MCF 10A (cell line): Measurements from ENCODE around the gene SLIT3. TPM values are rescaled to one million over a fixed set of nuclear protein-coding genes. Genes with fewer than 3 reads are reported as not detected.

Experiments used
- BruUV-seq: library from RNA; stranded (reverse); fragments of 400-500 nt; replicated peaks from 2 replicates; lab custom pipeline; 2021; lab: Mats Ljungman, UMichigan
- CTCF ChIA-PET: fragments of 300-600 bp; sonication (Branson Sonifier 250); formaldehyde crosslinking; extraction: SDS; loops from one replicate; lab custom pipeline; 2021; ENCODE audit warnings: antibody characterized with exemption, inconsistent platforms; lab: Yijun Ruan, JAX
- POLR2A ChIA-PET: fragments of 300-600, 350-650 bp; sonication (Branson Sonifier 250); formaldehyde crosslinking; extraction: SDS; loops from one replicate; lab custom pipeline; 2020; ENCODE audit warnings: antibody characterized with exemption, inconsistent platforms; lab: Yijun Ruan, JAX
- DNase-seq: peaks from one replicate; pipeline ENCODE4 v3.0.0-alpha.2; 2018; ENCODE audit not compliant: unreplicated experiment
- H3K27ac Mint-ChIP-seq: one replicate; pipeline ENCODE4 v1.8.0; 2022; ENCODE audit warnings: mild to moderate bottlenecking, low read depth, mixed read lengths; ENCODE audit not compliant: unreplicated experiment
- H3K27me3 Mint-ChIP-seq: one replicate; pipeline ENCODE4 v1.8.0; 2022; ENCODE audit warnings: mixed read lengths; ENCODE audit not compliant: insufficient read depth, unreplicated experiment
- H3K36me3 Mint-ChIP-seq: one replicate; pipeline ENCODE4 v1.8.0; 2022; ENCODE audit warnings: mild to moderate bottlenecking, moderate library complexity, mixed read lengths; ENCODE audit not compliant: insufficient read depth, unreplicated experiment
- H3K4me1 Mint-ChIP-seq: one replicate; pipeline ENCODE4 v1.8.0; 2022; ENCODE audit warnings: mixed read lengths; ENCODE audit not compliant: insufficient read depth, unreplicated experiment
- H3K4me3 Mint-ChIP-seq: one replicate; pipeline ENCODE4 v1.8.0; 2022; ENCODE audit warnings: mild to moderate bottlenecking, moderate library complexity, mixed read lengths; ENCODE audit not compliant: unreplicated experiment
- H3K9me3 Mint-ChIP-seq: one replicate; pipeline ENCODE4 v1.8.0; 2022; ENCODE audit warnings: mixed read lengths; ENCODE audit not compliant: unreplicated experiment
- CTCF ChIP-seq: fragments of 200-600 bp; IDR thresholded peaks from one replicate; pipeline ENCODE4 v1.8.0; 2022; ENCODE audit warnings: antibody characterized with exemption, mild to moderate bottlenecking; ENCODE audit not compliant: unreplicated experiment
- intact Hi-C: fragments of 100-400 bp; cut with micrococcal nuclease; formaldehyde crosslinking; loops from 2 replicates; pipeline ENCODE4 v1.14.1; 2022
- total RNA-seq: library from RNA; stranded (reverse); gene quantifications from 2 replicates; pipeline ENCODE4 v1.2.3, GENCODE V29; 2022

Gene SLIT3
- total RNA-seq, 1 experiment from 2014 or later: 0.89 TPM

GRCh38 chr5:169029037-169029436, 271.9 kb downstream of the SLIT3 start:
- Mint-ChIP-seq H3K27me3 (no peaks in the 10 kb centered on the region), H3K9me3 (peaks cover 8% of the 10 kb centered on the region), H3K27ac (no peak overlapping the region), H3K4me3 (no peak overlapping the region), H3K36me3 (no peaks in the 10 kb centered on the region), H3K4me1 (no peaks in the 10 kb centered on the region)
- intact Hi-C loops: no loop called here
- ChIA-PET POLR2A (no interaction called here), CTCF (interaction anchor here (1.0 to 1.8 kb wide), 2 partner anchors 19 to 42 kb away, joined by 4 to 9 read pairs; no protein-coding TSS in a partner anchor)
- no peak for TF ChIP-seq CTCF
- no TSS peak for BruUV-seq
- DNase-seq: no peak

DNA sequence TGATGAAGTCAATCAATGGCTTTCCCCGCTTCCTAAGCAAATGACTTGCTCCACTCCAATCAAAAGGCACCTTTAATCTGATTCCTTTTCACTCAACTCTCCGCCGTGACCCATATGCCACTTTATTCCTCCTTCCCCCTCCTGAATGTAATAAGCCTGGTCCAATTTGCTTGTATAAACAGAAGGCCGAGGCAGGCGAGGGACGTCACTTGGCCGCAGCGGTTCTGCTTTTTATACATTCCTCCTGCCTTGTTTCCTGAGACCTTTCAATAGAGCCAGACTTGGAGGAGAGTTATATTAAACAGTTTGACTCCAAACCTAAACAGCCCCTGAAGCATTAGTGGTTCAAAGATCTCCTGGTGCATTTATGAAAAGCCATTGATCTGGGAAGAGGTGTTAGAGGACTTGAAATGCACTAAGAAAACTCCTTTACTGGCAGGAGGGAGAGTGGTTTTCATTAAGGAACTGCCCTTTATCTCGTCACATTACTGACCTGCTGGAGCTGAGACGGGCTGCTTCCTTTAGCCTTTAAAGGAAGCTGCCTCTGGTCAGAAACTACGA, 273.4 kb downstream of the SLIT3 start:
- H3K27me3 Mint-ChIP-seq: no peaks in the 10 kb centered on the region
- no peaks in the 10 kb centered on the region for H3K36me3 Mint-ChIP-seq
- H3K27ac Mint-ChIP-seq: no peak overlapping the region
- H3K9me3 Mint-ChIP-seq: peaks cover under 1% of the 10 kb centered on the region
- intact Hi-C loops: no loop called here
- H3K4me3 Mint-ChIP-seq: no peak overlapping the region
- H3K4me1 Mint-ChIP-seq: no peaks in the 10 kb centered on the region
- no peak for TF ChIP-seq CTCF
- POLR2A ChIA-PET: no interaction called here
- CTCF ChIA-PET: interaction anchor here (1.8 kb wide), 1 partner anchor 40 kb away, joined by 9 read pairs; no protein-coding TSS in a partner anchor
- BruUV-seq: no TSS peak
- no peak for DNase-seq

DNA sequence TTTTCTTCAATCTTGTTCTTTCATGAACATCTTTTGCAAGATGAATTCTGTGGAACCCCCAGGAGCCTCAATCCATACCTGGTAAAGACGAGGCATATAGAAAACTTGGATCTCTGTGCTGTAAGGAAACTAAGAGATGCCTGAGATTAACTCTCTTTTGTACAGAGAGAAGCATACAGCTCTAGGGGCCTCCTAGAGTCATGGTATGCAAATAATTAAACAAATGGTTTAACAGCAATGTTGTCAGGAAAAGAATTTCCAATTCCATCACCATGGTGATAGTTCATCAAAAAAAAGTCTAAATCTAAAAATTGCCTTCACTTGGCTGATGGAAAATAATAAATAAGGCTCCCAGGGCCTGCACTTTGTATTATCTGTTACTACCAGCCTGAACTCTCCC, 275.4 kb downstream of the SLIT3 start:
- H3K27ac Mint-ChIP-seq: no peak overlapping the region
- no peak for TF ChIP-seq CTCF
- H3K4me3 Mint-ChIP-seq: no peak overlapping the region
- H3K9me3 Mint-ChIP-seq: peaks cover 4% of the 10 kb centered on the region
- no TSS peak for BruUV-seq
- POLR2A ChIA-PET: no interaction called here
- no peaks in the 10 kb centered on the region for H3K36me3 Mint-ChIP-seq
- intact Hi-C loops: no loop called here
- no peaks in the 10 kb centered on the region for H3K27me3 Mint-ChIP-seq
- DNase-seq: no peak
- CTCF ChIA-PET: interaction anchor here (0.5 to 0.6 kb wide), 2 partner anchors 38 to 94 kb away, joined by 3 read pairs; no protein-coding TSS in a partner anchor
- no peaks in the 10 kb centered on the region for H3K4me1 Mint-ChIP-seq

DNA sequence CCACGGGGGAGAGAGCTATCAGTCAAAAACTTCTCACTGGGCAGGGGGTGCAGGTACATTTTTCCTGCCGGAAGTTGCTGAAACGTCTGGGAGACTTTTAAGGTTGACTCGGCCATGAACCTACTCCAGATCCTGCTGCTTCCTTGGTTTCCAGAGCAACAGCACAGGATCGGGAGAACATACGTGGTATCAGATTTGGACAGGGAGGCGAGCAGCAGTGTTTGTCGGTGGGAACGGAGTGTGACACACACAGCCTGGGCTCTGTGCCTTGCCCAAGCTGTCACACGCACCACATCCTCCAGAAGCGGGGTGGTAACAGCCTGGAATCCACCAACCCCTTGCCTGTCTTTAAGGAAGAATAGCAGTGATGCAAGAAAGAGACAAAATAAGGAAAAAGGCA, 276.5 kb downstream of the SLIT3 start:
- intact Hi-C loops: no loop called here

More for the DNA sequence above, 276.5 kb downstream of the SLIT3 start:
- no peak for TF ChIP-seq CTCF
- Mint-ChIP-seq H3K4me1 (no peaks in the 10 kb centered on the region), H3K27ac (no peak overlapping the region), H3K9me3 (peaks cover 6% of the 10 kb centered on the region), H3K4me3 (no peak overlapping the region), H3K27me3 (no peaks in the 10 kb centered on the region), H3K36me3 (no peaks in the 10 kb centered on the region)
- BruUV-seq: no TSS peak
- DNase-seq: no peak
- ChIA-PET POLR2A (interaction anchor here (0.6 kb wide), 1 partner anchor 139 kb away, joined by 4 read pairs; no protein-coding TSS in a partner anchor), CTCF (no interaction called here)
